GM19463 (cell line): ENCODE measurements around the gene CAMTA2.
A peak's percentile ranks its signal among the peaks of the same experiment; 100 is the strongest.
"Not testable (repeated sequence)": the region's sequence is repeated elsewhere in the genome, so short reads cannot be mapped to it uniquely, and the experiment has no call there.

Source experiments
- ATAC-seq: cut with Tn5 transposase; IDR thresholded peaks from one replicate; pipeline ENCODE4 v1.9.1; 2021; ENCODE audit warnings: mild to moderate bottlenecking, moderate library complexity; ENCODE audit not compliant: unreplicated experiment

The CAMTA2 gene, protein sequence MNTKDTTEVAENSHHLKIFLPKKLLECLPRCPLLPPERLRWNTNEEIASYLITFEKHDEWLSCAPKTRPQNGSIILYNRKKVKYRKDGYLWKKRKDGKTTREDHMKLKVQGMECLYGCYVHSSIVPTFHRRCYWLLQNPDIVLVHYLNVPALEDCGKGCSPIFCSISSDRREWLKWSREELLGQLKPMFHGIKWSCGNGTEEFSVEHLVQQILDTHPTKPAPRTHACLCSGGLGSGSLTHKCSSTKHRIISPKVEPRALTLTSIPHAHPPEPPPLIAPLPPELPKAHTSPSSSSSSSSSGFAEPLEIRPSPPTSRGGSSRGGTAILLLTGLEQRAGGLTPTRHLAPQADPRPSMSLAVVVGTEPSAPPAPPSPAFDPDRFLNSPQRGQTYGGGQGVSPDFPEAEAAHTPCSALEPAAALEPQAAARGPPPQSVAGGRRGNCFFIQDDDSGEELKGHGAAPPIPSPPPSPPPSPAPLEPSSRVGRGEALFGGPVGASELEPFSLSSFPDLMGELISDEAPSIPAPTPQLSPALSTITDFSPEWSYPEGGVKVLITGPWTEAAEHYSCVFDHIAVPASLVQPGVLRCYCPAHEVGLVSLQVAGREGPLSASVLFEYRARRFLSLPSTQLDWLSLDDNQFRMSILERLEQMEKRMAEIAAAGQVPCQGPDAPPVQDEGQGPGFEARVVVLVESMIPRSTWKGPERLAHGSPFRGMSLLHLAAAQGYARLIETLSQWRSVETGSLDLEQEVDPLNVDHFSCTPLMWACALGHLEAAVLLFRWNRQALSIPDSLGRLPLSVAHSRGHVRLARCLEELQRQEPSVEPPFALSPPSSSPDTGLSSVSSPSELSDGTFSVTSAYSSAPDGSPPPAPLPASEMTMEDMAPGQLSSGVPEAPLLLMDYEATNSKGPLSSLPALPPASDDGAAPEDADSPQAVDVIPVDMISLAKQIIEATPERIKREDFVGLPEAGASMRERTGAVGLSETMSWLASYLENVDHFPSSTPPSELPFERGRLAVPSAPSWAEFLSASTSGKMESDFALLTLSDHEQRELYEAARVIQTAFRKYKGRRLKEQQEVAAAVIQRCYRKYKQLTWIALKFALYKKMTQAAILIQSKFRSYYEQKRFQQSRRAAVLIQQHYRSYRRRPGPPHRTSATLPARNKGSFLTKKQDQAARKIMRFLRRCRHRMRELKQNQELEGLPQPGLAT

DNA sequence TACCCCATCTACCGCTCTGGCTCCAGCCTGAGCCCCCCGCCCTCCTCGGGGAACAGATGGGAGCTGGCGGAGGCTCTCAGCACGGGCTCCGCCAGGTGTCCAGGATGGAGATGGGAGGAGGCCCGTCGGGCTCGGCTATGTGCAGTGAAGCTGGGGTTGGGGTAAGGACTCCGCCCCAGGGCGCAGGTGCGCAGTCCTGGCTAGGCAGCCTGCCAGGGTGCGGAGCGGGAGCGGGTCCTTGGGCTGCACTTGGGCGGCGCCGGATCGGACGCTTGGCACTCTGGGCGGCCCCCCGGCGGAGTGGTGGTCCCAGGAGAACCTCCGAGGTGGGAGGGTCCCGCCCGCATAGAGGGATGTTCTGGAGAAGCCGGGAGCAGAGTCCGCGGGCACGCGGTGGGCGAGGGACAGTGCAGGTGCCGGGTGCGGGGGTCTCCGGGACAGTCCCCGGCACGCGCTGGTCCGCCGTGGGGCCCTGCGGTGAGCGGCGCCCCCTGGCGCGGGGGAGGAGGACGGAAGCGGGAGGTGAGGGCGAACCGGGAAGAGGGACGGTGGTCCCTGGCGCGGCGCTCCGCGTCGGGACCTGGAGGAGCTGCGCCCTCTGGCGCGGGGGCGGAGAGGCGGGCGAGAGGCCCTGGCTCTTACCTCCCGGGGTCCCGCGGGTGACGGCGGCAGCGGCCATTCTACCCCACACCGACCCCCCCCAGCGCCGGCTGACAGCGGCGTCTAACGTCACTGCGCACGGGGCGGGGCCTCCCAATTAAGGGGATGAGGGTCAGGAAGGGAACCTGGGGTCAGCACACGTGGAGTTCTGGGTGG is at the start of gene CAMTA2:
Gene CAMTA2 (minus strand): TSS at position 725 of the 816 bp plus-strand sequence. CDS start 1,453 bp downstream, outside the sequence.
- ATAC-seq, result peak; percentile 72

DNA sequence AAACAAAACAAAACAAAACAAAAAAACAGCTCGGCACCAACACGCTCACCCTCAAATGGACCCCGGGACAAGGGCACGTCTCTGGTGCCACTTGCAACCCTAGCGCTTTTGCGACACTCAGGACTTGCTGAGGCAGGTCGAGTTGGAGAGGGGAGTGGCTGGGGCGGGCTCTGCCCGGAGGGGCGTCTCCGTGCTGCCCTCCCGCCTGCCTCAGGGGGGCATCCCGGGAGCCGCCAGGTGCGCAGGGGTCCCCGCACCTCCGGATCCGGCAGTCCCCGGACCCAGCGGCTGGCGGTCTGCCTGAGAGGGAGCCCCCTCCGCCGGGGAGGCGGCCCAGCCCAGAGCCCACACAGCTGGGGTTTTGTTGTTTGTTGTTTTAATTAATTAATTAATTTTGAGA is 47.8 kb upstream of the CAMTA2 start, which contains the start of gene SLC52A1:
Gene SLC52A1 (minus strand): TSS at position 112 of the 400 bp plus-strand sequence. CDS start 820 bp downstream, outside the sequence.
- no peak for ATAC-seq

- ATAC-seq, result no peak
These were observed 47.2 kb upstream of the CAMTA2 start for GRCh38 chr17:5034651-5035050.

- no peak for ATAC-seq
These were observed 46.6 kb upstream of the CAMTA2 start for GRCh38 chr17:5034063-5034462.

DNA sequence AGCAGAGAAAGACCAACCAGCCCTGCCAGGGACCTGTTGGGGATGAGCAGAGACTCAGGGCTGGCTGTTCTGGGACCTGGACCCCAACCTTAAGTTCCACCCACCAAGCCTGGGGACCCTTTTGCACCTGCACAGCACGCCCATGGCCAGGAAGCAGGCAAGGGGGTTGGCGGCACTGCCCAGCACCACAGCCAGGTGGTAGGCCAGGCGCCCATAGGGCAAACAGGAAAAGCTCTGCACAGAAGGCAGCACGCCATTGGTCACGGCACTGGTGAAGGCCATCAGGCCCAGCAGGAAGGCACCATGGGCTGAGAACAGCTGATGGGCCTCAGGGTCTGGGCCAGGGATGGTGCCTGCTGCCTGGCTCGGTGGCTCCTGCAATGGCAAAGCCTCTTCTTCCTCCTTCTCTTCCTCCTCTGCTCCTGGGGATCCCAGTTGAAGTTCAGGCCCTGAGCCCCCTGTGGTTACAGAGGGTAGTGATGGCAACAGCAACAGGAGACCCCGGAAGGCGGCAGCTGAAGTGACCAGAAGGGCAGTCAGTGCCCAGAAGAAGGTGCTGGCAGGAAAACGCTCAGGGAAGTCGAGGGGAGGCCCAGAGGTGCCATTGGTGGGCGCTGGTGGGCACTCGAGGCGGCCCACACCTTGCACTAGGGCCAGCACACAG is 46.0 kb upstream of the CAMTA2 start:
- no peak for ATAC-seq

DNA sequence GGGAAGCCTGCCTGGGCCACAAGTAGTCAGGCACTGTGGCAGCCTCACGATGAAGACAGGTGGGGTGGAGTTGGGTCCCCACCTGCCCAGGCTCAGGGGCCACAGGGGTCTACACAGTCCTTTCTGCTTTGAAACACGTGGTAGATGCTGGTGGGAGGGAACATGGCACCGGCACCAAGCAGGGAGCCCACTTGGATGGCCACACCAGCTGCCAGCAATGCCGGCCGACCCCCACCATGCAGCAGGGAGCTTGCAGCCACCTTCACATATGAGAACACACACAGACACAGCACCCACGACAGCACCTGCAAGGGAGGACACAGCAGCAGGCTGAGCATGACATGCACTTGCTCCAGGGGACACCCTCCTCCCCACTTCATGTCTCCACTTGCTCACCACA is 45.4 kb upstream of the CAMTA2 start:
- no peak for ATAC-seq

- ATAC-seq, result peak; percentile 70
These were observed 44.0 kb upstream of the CAMTA2 start for GRCh38 chr17:5031365-5032082.

DNA sequence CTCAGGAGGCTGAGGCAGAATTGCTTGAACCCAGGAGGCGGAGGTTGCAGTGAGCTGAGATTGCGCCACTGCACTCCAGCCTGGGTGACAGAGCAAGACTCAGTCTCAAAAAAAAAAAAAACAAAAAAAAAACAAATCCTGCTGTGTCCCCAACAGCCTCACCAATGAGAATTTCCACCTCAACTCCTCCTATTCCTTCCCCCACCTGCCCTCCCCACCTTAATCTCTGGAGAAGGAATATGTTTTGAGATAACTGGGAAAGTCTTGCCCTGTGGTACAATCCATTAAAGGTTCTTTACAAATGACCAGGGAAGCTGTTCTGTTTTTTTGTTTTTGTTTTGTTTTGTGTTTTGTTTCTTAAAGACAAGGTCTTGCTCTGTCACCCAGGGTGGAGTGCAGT is 42.7 kb upstream of the CAMTA2 start:
- not testable (repeated sequence) for ATAC-seq

DNA sequence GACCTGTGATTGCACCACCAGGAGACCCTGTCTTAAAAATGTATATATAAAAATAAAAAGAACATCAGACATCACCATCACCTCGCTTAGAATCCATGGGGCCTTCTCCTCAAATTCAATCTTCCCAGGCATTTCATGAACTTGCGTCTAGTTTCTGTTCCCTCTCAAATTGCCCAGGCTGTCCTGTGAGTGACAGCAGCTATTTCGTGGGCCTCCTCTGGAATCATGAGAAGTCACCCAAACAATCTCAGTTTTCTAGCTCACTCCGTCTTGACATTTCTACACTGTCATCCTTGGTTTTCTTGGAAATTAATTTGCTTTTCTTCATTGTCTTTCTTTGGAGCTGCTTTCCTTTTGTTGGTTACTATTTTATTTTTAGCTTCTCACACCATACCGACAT is 40.4 kb upstream of the CAMTA2 start:
- ATAC-seq, result no peak

- no peak for ATAC-seq
These were observed 39.8 kb upstream of the CAMTA2 start for GRCh38 chr17:5027299-5027698.

GRCh38 chr17:5024604-5025003 is 37.1 kb upstream of the CAMTA2 start:
- no peak for ATAC-seq

DNA sequence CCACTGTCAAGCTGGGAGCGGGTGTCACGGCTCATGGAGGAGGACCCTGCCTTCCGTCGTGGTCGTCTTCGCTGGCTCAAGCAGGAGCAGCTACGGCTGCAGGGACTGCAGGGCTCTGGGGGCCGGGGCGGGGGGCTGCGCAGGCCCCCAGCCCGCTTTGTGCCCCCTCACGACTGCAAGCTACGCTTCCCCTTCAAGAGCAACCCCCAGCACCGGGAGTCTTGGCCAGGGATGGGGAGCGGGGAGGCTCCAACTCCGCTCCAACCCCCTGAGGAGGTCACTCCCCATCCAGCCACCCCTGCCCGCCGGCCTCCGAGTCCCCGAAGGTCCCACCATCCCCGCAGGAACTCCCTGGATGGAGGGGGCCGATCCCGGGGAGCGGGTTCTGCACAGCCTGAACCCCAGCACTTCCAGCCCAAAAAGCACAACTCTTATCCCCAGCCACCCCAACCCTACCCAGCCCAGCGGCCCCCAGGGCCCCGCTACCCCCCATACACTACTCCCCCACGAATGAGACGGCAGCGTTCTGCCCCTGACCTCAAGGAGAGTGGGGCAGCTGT is 36.2 kb upstream of the CAMTA2 start:
- ATAC-seq, result no peak

DNA sequence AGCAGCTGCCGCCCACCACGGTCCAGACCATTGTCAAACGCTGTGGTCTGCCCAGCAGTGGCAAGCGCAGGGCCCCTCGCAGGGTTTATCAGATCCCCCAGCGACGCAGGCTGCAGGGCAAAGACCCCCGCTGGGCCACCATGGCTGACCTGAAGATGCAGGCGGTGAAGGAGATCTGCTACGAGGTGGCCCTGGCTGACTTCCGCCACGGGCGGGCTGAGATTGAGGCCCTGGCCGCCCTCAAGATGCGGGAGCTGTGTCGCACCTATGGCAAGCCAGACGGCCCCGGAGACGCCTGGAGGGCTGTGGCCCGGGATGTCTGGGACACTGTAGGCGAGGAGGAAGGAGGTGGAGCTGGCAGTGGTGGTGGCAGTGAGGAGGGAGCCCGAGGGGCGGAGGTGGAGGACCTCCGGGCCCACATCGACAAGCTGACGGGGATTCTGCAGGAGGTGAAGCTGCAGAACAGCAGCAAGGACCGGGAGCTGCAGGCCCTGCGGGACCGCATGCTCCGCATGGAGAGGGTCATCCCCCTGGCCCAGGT is 34.8 kb upstream of the CAMTA2 start:
- ATAC-seq, result no peak

GRCh38 chr17:5020502-5021023 is 33.1 kb upstream of the CAMTA2 start:
- ATAC-seq, result no peak

- ATAC-seq, result no peak
These were observed 32.0 kb upstream of the CAMTA2 start for GRCh38 chr17:5019475-5019956.

GRCh38 chr17:5014357-5014756 is 26.9 kb upstream of the CAMTA2 start:
- no peak for ATAC-seq

- no peak for ATAC-seq
These were observed 24.5 kb upstream of the CAMTA2 start for GRCh38 chr17:5011928-5012327.
